Uterus (tissue), 2 donors: ENCODE results near the gene WDR5.

Experiments used
- CTCF ChIP-seq, 4 experiments: fragments of 200-600 bp in 2 of 4; fragments of 450-650 bp in 2 of 4; sonication (generic) in 2 of 4; IDR thresholded peaks; one replicate each; pipeline ENCODE4 v1.5.1; 2016 to 2019; ENCODE audit warnings: antibody characterized with exemption in 4 of 4, mild to moderate bottlenecking in 2 of 4, moderate library complexity in 1 of 4
- POLR2A ChIP-seq, 2 donors: fragments of 450-650 bp; IDR thresholded peaks; one replicate each; pipeline ENCODE4 v1.6.1; 2016; ENCODE audit warnings: antibody characterized with exemption in 2 of 2, mild to moderate bottlenecking in 1 of 2, moderate library complexity in 1 of 2

DNA sequence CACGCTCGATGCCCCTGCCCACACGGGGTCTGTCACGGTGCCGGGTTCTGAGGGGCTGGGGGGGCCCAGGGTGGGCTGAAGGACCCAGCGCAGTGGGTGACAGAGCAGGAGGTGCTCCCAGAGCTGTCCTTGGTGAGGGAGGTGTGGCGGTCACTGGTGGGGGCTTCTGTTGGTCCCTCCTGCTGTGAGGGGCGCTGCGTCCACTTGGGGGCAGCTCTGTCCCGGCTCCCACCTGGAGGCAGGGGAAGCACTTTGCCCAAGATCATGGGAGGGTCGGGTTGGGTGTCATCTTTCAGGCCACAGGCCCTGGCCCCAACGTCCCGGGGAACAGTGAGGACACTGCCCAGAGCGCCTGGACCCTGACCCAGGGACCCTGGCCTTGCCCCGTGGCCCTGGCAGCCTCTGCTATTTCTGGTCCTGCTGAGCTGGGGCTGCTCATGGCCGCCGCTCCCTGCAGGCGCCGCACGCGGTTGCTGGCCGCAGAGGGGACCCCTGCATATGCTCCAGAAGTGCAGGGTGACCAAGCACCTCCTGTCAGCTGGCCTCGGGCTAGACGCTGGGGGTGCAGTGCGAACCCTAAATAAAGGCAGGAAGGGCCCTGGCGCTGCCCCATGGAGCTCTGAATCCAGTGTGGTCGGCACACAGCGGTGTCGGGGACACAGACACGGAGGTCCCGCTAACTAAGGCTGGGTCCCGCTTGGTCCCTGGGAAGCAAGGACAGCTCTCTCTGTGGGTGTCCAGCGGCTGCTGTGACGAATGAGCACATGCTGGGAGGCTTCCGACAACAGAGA, 40.1 kb downstream of the WDR5 start:
- TF ChIP-seq POLR2A (IDR thresholded peaks at IDR 0.05) = no peak
- TF ChIP-seq CTCF (IDR thresholded peaks at IDR 0.05) = peak; percentile 9 to 44 (median 26)
